Right kidney (tissue), 1 donor: ENCODE results near the gene CD28.
A peak's percentile ranks its signal among the peaks of the same experiment; 100 is the strongest.
"Not testable (repeated sequence)": the region's sequence is repeated elsewhere in the genome, so short reads cannot be mapped to it uniquely, and the experiment has no call there.

ENCODE experiments used
- DNase-seq: peaks from one replicate; pipeline ENCODE4 v3.0.0-alpha.2; 2016

The CD28 gene

DNA sequence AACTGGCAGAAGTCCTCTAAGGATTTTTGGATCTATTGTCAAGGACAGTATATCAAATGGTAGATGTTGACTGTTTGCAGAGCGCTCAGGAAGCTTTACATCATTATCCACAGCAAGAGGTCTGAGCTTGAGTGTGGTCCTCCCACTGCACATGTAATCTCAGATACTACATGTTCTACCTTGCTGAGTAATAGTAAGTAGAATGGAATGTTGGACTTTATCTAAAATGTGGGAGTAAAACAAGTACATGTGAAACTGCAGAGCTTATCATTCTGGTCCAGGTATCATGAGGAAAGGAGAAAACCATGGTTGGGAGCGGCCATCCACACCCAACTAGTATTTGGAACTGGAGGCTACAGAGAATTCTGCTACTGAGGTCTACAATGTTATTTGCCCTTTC is 19.3 kb upstream of the CD28 start:
- no peak for DNase-seq

DNA sequence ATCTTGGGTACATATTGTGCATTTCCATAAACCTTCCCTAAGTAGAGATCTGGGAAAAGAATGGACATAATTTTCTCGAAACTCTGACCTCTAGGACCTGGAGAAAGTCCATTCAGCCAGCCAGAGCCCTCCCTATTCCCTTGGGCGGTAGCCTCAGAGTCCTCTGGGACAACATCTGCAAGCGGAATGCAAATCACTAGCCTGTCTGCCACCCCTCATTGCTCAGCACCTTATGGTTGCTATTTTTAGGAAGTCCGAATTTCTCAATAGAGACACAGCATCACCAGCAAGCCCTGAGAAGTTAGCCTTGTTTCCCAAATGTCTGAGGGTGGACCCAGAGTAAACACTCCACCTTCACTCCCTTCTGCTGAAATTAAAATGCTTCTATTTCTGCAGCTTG is 17.6 kb upstream of the CD28 start:
- DNase-seq = no peak

DNA sequence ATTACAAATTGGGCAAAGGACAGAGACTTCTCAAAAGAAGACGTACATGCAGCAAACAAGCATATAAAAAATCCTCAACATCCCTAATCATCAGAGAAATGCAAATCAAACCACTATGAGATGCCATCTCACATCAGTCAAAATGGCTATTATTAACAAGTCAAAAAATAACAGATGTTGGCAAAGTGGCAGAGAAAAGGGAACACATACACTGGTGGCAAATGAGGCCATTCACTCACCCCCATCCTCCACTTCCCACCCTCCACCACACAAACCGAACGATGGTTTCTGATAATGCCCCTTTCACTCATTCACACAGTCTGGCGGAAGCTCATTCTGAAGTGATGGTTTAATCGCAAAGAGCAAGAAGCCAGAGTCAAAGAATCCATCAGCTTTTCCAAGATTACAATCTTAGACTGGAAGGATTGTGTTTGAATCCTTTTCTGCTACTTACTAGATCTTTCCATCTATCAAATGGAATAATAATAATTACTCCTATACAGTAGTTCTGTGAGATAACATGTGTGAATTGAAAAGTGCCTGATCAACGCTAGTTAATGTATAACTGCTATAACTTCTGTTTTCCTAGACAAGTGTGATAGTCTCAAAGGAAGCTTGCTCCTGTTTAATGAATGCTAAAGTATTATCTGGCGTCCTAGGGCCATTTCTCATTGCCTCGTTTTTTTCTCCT is 16.9 kb upstream of the CD28 start:
- DNase-seq = no peak

DNA sequence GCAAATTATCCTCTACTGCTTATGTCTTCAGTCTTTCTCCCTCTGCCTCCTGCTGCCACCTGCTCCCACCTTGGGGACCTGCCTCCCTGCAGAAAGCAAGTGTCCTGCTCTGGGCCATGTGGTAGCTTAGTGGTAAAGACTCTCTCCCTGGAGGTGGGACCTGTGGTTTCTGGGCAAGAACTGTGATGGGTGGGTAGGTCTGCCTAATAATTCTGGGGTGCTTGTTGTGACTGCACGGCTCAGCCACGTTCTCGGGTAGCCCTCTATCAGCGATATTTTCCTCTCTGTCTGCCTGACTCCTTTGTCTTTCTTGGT is 16.4 kb upstream of the CD28 start:
- no peak for DNase-seq

DNA sequence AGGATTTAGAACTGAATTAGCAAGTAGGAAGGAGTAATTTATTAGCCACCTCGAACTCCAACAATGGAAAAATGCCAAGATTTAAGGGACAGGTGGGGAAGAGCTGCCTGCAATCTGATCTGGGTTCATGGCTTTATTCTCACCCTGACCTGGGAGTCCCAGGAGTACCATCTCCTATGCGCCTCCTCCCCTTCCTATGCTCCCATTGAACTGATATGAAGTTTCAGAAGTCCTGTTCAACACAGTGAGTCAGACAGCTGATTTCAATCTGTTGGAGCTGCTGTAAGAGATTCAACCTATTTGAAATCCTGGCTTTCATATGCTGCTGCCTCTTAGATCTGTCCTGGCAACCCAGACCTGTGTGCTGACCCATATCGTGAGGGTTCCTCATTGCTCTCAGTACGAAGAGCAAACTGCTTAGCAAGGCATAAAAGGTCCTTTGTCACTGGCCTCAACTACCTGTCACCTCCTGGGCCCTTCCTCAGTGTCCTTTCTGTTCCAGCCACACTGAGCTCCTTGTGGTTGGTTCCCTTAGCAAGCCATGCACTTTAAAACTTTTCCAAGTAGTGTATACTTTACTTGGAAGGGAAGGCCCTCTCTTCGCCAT is 15.9 kb upstream of the CD28 start:
- peak; percentile 28 for DNase-seq

DNA sequence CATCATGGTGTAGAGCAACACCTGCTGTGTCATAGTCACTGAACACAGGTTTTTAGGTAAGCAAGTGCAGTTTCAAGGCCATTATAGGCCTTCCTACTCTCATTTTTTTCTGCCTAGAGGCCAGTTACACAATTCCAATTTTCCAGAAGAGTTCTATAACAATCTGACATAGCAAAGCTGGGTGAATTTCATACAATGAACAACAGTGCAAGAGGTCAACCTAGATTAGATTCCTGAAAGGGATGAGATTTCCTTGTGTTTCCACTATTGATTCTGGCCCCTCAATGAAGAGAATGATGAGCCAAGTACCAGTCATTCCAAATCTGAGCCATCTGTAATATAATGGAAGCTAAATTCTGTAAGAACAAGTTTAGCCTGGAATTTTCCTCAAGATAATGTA is 15.3 kb upstream of the CD28 start:
- DNase-seq = no peak

DNA sequence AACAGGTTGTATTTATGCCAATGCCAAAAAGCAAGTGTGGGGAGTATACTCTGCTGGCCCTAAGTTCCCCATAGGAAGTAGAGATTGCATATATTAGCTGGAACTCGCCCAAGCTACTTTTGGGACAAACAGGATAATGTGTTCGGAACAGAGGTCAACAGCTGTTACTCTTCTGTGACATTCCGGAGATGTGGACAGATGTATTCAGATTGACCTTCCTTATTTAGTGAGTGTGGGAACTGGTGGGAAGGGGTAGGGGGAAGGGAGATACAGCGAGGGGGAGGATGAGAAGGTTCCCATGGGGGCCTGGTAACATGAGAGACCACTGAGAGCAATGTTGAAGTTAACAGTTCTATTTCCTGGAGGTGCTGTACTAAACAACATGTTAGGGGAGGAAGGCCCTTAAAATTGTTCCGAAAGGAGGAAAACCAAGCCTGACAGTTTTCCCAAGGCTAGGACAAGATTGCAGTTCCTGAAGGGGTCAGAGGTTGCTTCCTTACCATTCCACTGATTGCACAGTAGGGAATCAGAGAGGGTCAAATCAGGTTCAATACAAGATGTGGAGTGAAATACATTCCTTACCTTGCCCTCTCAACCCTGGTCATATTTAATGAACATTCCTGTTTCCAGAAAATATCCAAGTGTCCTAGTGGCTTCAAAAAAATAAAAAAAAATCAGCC is 14.3 kb upstream of the CD28 start:
- DNase-seq = no peak

DNA sequence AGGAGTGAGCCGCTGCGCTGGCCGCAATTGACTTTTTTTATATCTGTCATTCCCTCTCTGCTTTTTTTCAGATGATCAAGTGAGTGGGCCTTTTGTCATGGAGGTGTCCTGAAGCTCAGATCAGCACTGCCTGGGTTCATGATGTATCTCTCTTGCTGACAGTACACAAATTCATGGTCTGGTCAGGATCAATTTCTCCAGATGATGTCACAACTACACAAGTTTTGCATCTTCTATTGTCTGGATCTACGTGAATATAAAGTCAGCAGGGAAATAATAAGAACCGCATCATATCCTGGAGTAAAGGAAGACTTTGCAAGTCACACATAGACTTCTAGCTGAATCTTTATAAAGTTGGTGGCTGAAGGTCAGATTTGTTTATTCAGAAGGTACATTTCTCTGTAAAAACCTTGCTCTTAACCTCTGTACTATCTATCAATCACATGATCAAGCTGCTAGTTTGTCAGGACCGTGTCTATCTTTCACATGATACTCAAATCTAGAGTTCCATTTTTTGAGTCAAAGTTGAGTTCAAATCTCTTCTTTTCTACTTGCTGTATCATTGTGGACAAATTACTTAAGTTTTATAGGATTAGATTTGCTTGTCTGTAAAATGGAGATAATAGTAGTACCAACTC is 13.1 kb upstream of the CD28 start:
- no peak for DNase-seq

DNA sequence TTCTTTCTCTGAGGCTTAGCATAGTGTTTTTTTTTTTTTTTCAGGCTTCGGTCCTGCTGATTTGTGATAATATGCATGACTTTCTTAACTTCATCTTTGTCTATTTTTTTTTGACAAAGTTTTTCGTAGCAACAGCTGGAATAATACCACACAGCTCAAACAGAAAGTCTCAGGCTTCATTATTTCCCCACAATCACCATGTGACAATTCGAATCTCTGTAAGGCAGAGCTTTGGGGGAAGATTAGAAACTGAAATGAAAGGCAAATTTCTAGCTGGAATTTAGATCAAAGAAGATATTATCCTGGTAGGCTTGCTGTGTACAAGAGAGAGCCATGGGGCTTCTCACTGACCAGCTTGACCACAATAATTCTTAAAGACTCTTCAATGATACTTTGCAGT is 12.2 kb upstream of the CD28 start:
- DNase-seq = no peak

DNA sequence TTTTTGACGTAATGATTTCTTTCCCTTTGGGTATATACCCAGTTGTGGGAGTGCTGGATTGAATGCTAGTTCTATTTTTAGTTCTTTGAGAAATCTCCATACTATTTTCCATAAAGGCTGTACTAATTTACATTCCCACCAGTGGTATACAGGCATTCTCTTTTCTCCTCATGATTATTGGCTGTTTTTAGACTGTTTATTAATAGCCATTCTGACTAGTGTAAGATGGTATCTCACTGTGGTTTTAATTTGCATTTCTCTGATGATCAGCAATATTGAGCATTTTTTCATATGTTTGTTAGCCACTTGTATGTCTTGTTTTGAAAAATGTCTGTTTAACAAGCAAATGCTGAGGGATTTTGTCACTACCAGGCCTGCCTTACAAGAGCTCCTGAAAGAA is 9.2 kb upstream of the CD28 start:
- DNase-seq = no peak

DNA sequence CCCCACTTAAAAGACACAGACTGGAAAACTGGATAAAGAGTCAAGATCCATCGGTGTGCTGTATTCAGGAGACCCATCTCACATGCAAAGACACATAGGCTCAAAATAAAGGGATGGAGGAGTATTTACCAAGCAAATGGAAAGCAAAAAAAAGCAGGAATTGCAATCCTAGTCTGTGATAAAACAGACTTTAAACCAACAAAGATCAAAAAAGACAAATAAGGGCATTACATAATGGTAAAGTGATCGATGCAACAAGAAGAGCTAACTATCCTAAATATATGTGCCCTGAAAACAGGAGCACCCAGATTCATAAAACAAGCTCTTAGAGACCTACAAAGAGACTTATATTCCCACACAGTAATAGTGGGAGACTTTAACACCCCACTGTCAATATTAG is 8.7 kb upstream of the CD28 start:
- DNase-seq = not testable (repeated sequence)

DNA sequence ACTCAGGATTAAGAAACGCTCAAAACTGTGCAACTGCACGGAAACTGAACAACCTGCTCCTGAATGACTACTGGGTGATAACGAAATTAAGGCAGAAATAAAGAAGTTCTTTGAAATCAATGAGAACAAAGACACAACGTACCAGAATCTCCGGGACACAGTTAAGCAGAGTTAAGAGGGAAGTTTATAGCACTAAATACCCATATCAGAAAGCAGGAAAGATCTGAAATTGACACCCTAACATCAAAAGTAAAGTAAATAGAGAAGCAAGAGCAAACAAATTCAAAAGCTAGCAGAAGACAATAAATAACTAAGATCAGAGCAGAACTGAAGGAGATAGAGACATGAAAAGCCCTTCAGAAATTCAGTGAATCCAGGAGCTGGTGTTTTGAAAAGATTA is 8.0 kb upstream of the CD28 start:
- not testable (repeated sequence) for DNase-seq

DNA sequence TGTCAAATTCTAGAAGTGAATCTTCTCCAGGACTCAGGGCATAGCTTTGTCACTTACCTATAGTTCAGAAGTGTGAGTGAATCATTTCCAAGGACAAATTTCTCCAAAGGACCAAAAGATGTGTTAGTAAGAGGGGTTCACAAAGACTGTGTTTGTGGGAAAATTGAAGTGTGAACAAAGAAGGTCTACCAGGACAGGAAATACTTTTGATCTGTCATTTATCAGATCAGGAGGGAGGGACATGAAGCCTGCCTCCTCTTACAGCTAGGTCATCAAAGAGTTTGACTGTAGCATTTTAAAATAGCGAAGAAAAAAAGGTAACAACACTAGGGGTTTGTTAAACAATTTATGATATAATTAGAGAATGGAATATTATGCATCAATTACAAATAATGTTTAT is 2.0 kb upstream of the CD28 start:
- no peak for DNase-seq

DNA sequence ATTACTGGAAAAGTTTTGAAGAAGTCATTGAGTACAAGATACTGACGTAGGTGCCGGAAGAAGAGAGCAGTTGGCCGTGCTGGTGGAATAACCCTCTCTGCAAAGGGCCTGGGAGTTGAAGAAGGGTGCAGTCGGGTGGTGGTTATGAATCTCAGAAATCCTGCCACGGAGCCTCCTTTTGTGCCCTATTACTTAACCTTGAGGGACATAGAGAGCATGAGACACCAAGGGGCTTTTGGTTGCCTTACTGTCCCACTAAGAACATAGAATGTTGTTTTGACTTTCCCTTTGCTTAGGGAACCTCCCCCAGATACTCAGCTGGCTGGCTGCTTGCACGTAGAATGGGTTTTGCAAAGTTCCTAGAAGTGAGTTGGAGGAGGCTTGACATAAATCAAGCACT is 1.3 kb upstream of the CD28 start:
- DNase-seq = no peak

DNA sequence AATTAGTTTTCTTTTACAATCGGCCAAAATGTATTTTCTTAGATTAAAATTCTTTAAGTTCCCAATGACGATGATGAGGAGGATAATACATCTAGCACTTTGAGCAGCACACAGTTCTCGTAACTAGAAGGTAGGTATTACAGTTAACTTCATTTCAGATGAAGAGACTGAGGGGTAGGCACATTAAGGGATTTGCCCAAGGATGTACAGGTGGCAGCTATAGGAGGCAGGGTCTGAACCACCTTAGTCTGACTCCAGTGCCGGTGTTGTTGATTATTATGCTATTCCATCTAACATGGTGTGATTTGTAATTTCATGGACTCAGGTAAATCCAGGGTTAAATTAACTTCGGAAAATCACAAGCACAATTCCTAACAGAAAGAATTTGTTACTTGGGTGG is 1.1 kb downstream of the CD28 start:
- no peak for DNase-seq

DNA sequence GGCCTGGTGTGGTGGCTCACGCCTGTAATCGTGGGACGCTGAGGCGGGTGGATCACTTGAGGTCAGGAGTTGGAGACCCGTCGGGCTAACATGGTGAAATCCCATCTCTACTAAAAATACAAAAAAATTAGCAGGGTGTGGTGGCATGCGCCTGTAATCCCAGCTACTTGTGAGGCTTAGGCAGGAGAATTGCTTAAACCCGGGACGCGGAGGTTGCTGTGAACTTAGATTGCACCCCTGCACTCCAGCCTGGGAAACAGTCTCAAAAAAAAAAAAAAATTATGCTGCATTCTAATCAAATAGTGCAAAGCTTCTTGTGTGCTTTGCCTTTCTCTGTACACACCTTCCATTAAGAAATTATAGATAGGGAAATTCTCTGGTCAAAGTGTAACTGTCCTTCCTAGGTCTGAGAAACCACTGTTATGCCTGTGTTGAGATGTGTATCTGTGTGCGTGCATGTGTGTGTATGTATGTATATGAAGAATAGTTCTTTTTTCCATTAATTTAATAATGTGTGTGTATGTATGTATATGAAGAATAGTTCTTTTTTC is 2.5 kb downstream of the CD28 start:
- DNase-seq = no peak

DNA sequence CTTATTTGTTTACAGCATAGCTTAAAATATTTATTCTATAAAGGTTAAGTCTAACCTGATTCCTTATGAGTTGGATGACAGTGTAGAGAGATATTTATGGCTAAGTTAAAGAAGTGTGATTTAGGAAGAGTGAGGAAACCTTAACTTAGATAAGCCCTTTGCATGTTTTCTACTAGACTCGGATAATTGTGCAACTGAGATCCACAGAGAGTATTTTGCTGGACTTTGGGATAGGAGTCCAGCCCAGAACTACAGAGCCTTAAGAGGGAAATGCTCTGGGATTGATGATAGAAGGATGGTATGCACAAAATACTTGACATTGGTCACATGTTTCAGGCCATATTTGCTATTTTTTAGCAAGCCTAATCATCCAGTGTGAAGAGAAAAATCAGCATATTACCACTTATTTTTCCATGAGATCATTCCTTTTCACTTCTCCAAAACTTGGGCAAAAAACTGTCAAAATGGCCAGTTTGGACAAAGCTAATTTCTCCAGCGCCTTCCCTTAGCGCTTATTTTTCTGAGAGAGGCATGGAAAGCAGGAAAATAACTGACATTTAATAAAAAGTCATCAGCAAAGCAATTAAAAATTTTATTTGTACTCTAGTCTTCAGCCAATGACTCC is 3.1 kb downstream of the CD28 start:
- no peak for DNase-seq

DNA sequence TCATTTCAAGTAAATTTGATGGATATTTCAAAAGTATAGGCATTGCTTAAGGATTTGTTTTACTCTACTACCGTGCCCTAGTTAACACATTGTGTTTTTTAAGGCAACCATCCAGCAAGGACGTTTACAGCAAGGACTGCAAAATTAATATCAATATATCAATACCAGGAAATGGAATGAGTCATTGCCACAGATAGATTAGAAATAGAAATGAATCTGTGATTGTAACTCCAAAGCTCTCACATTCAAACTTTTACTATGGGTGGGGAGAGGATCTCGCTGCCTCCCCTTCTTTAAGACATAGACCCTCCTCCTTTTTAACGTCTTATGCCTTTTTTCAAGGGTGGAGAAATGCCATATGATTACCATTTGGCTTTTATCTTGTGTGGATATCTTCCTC is 3.8 kb downstream of the CD28 start:
- no peak for DNase-seq

DNA sequence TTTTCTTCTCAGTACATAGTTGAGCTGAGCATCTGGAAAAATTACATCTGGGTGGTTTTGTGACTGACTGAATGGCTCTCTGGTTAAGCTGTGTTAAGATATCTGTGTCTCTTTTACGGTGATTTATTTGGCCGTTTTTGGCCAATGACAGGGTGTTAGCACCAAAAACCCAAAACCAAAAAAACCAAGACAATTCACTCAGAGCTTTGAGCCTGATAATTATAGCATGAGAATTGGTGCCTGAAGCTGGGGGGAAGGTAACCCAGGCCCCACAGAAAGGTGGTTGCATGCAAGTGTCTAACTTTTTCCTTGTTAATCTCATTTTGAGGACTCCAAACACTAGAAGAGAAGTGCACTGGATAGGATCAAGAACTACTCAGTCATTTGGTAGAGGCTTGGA is 4.5 kb downstream of the CD28 start:
- no peak for DNase-seq

DNA sequence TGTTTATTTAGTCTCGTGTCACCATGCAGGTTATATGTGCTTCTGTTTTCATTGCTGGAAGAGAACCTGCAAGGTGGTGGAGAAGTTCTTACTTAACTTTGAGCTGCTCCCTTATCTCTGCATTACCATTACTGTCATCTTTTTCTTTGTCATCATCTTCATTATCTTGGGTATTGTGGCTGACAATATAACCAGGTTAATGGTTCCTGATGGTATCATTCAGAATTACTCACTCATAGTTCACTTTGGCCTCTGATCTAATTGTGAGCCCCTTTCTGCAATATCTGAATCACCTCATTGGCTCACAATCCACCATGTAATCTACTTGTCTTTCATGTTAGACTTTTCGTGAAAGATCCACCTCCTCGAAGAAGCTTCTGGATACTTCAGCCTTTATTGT is 5.0 kb downstream of the CD28 start:
- no peak for DNase-seq

DNA sequence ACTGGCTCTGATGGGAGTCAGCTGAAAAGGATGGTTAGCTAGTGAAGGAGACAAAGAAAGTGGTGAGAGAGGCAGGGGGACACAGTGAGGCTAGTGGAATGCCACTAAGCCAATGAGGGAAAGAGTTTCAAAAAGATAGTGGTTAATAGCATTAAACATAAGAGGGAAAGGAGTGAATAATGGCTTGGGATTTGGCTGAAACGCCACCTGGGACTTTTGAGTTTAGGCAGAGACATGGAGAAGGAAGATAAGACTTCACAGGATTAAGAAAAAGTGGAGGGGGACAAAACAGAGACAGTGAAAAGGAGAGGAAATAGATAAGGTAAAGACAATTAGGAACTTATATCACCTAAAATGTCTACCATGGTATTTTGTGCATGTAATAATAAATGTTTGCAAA is 6.9 kb downstream of the CD28 start:
- DNase-seq = no peak

DNA sequence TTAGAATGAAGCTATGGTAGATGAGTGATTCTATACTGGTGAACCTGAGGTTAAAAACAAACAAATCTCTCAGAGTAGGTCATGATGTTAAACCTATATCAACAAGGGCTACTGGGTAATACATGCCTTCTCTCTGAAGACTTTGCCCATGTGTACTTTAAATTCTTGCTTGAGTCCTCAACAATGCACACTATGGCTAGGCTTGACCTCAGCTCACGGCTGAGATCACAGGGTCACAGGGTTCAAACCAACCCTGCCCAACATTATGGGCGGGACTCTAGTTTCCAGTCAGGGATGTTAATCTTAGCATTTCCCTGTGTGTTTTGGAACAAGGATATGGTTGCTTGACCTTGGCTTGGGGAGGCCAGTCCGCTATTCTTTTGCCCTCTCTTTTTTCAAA is 7.7 kb downstream of the CD28 start:
- DNase-seq = no peak

DNA sequence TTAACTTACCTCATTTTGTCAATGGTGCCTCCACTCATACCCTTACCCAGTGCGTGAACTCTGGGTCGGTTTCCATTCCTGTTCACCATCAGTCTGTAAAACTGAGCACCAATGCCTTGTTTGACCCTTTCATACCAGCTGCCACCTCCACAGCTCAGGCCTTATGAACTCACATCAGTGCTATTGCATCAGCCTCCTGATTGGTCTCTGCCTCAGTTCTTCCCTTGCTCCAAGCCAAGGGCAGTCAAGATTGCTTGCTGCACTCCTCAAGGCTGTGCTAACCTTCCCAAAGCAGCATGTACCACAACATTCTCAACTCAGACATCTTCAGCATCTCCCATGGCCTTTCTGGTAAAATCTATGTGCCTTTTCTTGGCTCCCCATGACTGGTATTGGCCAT is 9.3 kb downstream of the CD28 start:
- no peak for DNase-seq
